KMS-11 (cell line): Measurements from ENCODE around the gene PCDHA6.
"Not testable (repeated sequence)": the region's sequence is repeated elsewhere in the genome, so short reads cannot be mapped to it uniquely, and the experiment has no call there.

Experiments
- H2AFZ ChIP-seq: fragments of 200-600 bp; sonication (generic); 2 replicates; pipeline ENCODE4 v1.6.1; 2016; ENCODE audit warnings: antibody characterized with exemption, mixed run types, low read depth
- H3K27ac ChIP-seq: fragments of 200-600 bp; sonication (generic); 2 replicates; pipeline ENCODE4 v1.6.1; 2016; ENCODE audit warnings: mild to moderate bottlenecking, mixed run types
- H3K27me3 ChIP-seq: fragments of 200-600 bp; sonication (generic); 2 replicates; pipeline ENCODE4 v1.6.1; 2017; ENCODE audit warnings: mild to moderate bottlenecking, low read depth, mixed run types, moderate library complexity; ENCODE audit not compliant: insufficient read depth
- H3K36me3 ChIP-seq: fragments of 200-600 bp; sonication (generic); 2 replicates; pipeline ENCODE4 v1.6.1; 2017; ENCODE audit warnings: mild to moderate bottlenecking, mixed run types; ENCODE audit not compliant: insufficient read depth
- H3K4me1 ChIP-seq: fragments of 200-600 bp; sonication (generic); 2 replicates; pipeline ENCODE4 v1.6.1; 2016; ENCODE audit warnings: mild to moderate bottlenecking, low read depth, mixed run types; ENCODE audit not compliant: poor library complexity, severe bottlenecking
- H3K4me2 ChIP-seq: fragments of 200-600 bp; sonication (generic); 2 replicates; pipeline ENCODE4 v1.7.0; 2016; ENCODE audit warnings: mild to moderate bottlenecking, mixed run types
- H3K4me3 ChIP-seq: fragments of 200-600 bp; sonication (generic); IDR thresholded peaks from 2 replicates; pipeline ENCODE4 v1.6.1; 2017; ENCODE audit warnings: low read depth, low read length, mixed read lengths; ENCODE audit not compliant: insufficient read depth
- H3K79me2 ChIP-seq: fragments of 200-600 bp; sonication (generic); 2 replicates; pipeline ENCODE4 v1.6.1; 2016; ENCODE audit warnings: low read depth, mixed run types; ENCODE audit not compliant: insufficient read depth
- H3K9ac ChIP-seq: fragments of 200-600 bp; sonication (generic); 2 replicates; pipeline ENCODE4 v1.6.1; 2016; ENCODE audit warnings: mild to moderate bottlenecking, mixed run types
- H4K20me1 ChIP-seq: fragments of 200-600 bp; sonication (generic); 2 replicates; pipeline ENCODE4 v1.6.1; 2016; ENCODE audit warnings: mild to moderate bottlenecking, mixed run types; ENCODE audit not compliant: insufficient read depth
- TF ChIP-seq, protein P1 (sequence below): fragments of 200-600 bp; sonication (generic); conservative IDR thresholded peaks from 2 replicates; pipeline ENCODE4 v1.6.1; 2017; ENCODE audit warnings: low read depth, mild to moderate bottlenecking, antibody characterized with exemption, low read length, moderate library complexity, mixed read lengths

The PCDHA6 gene

DNA sequence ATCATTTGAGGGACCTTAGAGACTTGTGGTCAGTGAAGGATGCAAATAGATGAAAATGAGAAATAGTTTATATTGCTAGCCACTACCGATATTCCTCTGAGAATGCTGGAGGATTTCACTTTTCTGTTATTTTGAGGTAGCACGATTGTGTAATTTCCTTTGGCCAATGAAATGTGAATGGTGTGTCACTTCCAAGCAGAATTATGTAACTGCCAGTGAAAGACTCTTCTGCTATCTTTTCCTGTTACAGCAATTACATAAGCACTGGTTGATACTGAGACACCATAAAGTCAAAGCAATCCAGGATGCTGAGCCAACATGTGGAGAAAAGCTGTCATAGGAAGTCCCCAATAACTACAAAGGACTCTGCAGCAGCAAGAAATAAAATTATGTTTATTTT is 36.7 kb upstream of the PCDHA6 start:
- Histone ChIP-seq H3K79me2 (no peaks in the 10 kb centered on the region), H3K9ac (no peak overlapping the region)

DNA sequence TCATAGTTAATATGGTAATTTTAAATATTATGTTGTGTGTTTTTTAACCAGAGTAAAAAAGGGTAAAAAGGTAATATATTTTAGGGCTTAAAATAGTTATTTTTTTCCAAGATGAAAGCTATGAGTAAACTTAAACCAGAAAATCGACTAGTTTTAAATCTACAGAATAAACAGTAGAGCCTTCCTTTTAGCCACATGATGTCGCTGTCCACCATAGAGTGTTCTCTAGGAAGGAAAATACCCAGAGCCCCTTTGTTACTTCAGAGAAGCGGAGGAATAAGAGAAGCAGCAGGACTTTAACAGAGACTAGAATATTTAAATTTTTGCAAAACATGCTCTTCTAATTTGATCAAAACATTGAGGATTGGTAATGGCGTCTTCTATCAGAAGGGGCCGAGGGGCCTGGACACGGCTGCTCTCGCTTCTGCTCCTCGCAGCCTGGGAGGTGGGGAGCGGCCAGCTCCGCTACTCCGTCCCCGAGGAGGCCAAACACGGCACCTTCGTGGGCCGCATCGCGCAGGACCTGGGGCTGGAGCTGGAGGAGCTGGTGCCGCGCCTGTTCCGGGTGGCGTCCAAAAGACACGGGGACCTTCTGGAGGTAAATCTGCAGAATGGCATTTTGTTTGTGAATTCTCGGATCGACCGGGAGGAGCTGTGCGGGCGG is 33.0 kb upstream of the PCDHA6 start, which contains the start of gene PCDHA2:
TSS of gene PCDHA2 (plus strand) at position 258 of the 664 bp plus-strand sequence.
- no peaks in the 10 kb centered on the region for H3K4me1 ChIP-seq
- no peak within 1 kb of the TSS for H3K4me2 ChIP-seq
- no peaks in the 10 kb centered on the region for H4K20me1 ChIP-seq
- no peak within 1 kb of the TSS for H3K9ac ChIP-seq
- no peak within 1 kb of the TSS for H3K27ac ChIP-seq
- H3K36me3 ChIP-seq = no peaks in the 10 kb centered on the region
- H3K79me2 ChIP-seq = no peaks in the 10 kb centered on the region
- TF ChIP-seq, protein P1, sequence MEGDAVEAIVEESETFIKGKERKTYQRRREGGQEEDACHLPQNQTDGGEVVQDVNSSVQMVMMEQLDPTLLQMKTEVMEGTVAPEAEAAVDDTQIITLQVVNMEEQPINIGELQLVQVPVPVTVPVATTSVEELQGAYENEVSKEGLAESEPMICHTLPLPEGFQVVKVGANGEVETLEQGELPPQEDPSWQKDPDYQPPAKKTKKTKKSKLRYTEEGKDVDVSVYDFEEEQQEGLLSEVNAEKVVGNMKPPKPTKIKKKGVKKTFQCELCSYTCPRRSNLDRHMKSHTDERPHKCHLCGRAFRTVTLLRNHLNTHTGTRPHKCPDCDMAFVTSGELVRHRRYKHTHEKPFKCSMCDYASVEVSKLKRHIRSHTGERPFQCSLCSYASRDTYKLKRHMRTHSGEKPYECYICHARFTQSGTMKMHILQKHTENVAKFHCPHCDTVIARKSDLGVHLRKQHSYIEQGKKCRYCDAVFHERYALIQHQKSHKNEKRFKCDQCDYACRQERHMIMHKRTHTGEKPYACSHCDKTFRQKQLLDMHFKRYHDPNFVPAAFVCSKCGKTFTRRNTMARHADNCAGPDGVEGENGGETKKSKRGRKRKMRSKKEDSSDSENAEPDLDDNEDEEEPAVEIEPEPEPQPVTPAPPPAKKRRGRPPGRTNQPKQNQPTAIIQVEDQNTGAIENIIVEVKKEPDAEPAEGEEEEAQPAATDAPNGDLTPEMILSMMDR = 0 out of 2 replicates have a peak, but pooled peaks have one; percentile 12
- H3K27me3 ChIP-seq = no peaks in the 10 kb centered on the region
- no peak within 1 kb of the TSS for H2AFZ ChIP-seq
- H3K4me3 ChIP-seq = no peak within 1 kb of the TSS

More for the DNA sequence above, 36.7 kb upstream of the PCDHA6 start:
- H3K27ac ChIP-seq = no peak overlapping the region
- H4K20me1 ChIP-seq = no peaks in the 10 kb centered on the region
- H3K4me1 ChIP-seq = no peaks in the 10 kb centered on the region
- no peak overlapping the region for H3K4me3 ChIP-seq
- TF ChIP-seq, protein P1 = no peak
- H3K27me3 ChIP-seq = no peaks in the 10 kb centered on the region
- H2AFZ ChIP-seq = no peak overlapping the region
- no peaks in the 10 kb centered on the region for H3K36me3 ChIP-seq
- H3K4me2 ChIP-seq = no peak overlapping the region

GRCh38 chr5:140795259-140795641 is 32.5 kb upstream of the PCDHA6 start:
- Histone ChIP-seq H3K79me2 (no peaks in the 10 kb centered on the region), H3K4me2 (no peak overlapping the region), H3K4me1 (no peaks in the 10 kb centered on the region), H3K4me3 (no peak overlapping the region), H3K27me3 (no peaks in the 10 kb centered on the region), H4K20me1 (no peaks in the 10 kb centered on the region), H2AFZ (no peak overlapping the region), H3K9ac (no peak overlapping the region), H3K27ac (no peak overlapping the region), H3K36me3 (no peaks in the 10 kb centered on the region)
- TF ChIP-seq, protein P1 = 0 out of 2 replicates have a peak, but pooled peaks have one; percentile 1

DNA sequence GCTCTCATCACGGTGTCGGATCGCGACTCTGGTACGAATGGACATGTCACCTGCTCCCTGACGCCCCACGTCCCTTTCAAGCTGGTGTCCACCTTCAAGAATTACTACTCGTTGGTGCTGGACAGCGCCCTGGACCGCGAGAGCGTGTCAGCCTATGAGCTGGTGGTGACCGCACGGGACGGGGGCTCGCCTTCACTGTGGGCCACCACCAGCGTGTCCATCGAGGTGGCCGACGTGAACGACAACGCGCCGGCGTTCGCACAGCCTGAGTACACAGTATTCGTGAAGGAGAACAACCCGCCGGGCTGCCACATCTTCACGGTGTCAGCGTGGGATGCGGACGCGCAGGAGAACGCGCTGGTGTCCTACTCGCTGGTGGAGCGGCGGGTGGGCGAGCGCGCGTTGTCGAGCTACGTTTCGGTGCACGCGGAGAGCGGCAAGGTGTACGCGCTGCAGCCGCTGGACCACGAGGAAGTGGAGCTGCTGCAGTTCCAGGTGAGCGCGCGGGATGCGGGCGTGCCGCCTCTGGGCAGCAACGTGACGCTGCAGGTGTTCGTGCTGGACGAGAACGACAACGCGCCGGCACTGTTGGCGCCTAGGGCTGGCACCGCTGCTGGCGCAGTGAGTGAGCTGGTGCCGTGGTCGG is 31.6 kb upstream of the PCDHA6 start:
- H4K20me1 ChIP-seq, H2AFZ ChIP-seq, H3K36me3 ChIP-seq, H3K79me2 ChIP-seq, H3K9ac ChIP-seq, H3K4me2 ChIP-seq, H3K27ac ChIP-seq, H3K4me3 ChIP-seq, H3K4me1 ChIP-seq, H3K27me3 ChIP-seq: not testable (repeated sequence)

- Histone ChIP-seq H3K4me2 (no peak overlapping the region), H3K9ac (no peak overlapping the region), H3K79me2 (no peaks in the 10 kb centered on the region), H4K20me1 (no peaks in the 10 kb centered on the region), H3K27me3 (no peaks in the 10 kb centered on the region), H3K4me3 (no peak overlapping the region), H2AFZ (no peak overlapping the region), H3K4me1 (no peaks in the 10 kb centered on the region), H3K36me3 (no peaks in the 10 kb centered on the region), H3K27ac (no peak overlapping the region)
- TF ChIP-seq, protein P1 = no peak
Measured at GRCh38 chr5:140796718-140797095, 31.1 kb upstream of the PCDHA6 start.
